Fibroblast of mammary gland (primary cell): ENCODE results near the gene TOX3.

Experiments used
- DNase-seq: peaks from one replicate; pipeline ENCODE4 v3.0.0-alpha.2; 2010; ENCODE audit warnings: low read depth
- H3K4me3 ChIP-seq: 2 replicates; pipeline ENCODE4 v1.5.1; 2011; ENCODE audit warnings: low read depth, mild to moderate bottlenecking, low read length, moderate library complexity; ENCODE audit not compliant: control insufficient read depth
- CTCF ChIP-seq: conservative IDR thresholded peaks from 2 replicates; pipeline ENCODE4 v1.5.1; 2011; ENCODE audit warnings: low read depth, low read length, inconsistent platforms; ENCODE audit not compliant: control insufficient read depth, insufficient read depth

Gene TOX3

DNA sequence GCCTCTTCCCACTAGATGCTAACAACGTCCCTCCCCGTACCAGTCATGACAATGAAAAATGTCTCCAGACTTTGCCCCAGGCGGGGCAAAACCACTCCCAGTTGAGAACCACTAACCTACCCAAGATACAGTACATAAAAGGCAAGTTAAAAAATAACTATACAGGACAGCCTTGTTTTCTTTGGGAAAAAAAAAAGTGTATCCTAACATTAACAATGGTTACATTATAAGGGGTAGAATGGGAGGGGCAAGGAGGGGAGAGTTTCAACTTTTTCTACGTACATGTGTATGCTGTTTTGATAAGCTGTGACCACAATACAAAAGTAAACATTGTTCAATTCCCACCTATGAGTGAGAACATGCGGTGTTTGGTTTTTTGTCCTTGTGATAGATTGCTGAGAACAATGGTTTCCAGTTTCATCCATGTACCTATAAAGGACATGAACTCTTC lies 94.9 kb downstream of the TOX3 start:
- H3K4me3 ChIP-seq: no peak overlapping the region
- DNase-seq: no peak
- TF ChIP-seq CTCF: no peak

GRCh38 chr16:52450916-52451315 lies 96.0 kb downstream of the TOX3 start:
- no peak overlapping the region for H3K4me3 ChIP-seq
- no peak for TF ChIP-seq CTCF
- DNase-seq: no peak

GRCh38 chr16:52450241-52450640 lies 96.7 kb downstream of the TOX3 start:
- H3K4me3 ChIP-seq: no peak overlapping the region
- TF ChIP-seq CTCF: no peak
- no peak for DNase-seq

DNA sequence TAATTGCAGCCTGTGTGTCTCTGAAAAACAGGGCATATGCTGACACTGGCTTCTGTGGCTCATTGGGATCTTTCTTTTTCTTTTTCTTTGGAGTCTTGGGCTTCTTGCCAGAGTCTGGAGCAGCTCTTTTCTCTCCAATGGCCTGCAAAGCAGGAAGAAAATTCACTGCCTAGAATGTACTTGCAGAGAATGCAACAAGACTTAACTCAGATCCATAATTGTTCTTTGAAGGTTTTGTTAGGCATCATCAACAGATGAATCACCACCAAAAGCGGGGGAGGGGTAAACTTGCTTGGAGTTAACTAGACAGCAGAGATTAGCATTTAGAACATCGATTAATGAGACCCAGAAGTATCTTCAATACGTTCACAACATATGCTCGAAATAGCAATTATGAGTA lies 100.9 kb downstream of the TOX3 start:
- TF ChIP-seq CTCF: no peak
- DNase-seq: no peak
- H3K4me3 ChIP-seq: no peak overlapping the region

DNA sequence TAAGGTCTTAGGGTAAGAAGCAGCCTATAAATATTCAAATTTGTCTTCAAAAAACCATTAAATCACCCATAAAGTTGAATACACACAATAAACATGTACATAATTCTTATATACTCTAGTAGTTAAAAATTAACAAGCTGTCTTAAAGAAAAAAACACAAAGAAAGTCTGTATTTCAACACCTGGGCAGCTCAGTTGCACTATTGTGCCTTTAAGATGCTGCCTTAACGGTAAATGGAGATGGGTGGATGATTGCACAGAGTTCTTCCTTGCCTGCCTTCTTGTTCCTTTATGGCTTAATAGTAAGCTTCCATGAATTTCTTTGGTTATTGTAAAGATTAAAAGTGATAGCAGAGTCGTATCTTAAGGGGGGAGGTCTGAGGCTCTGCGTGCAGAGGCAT lies 105.1 kb downstream of the TOX3 start:
- no peak for TF ChIP-seq CTCF
- no peak for DNase-seq
- no peak overlapping the region for H3K4me3 ChIP-seq

- no peak overlapping the region for H3K4me3 ChIP-seq
- no peak for TF ChIP-seq CTCF
- DNase-seq: no peak
Measured at GRCh38 chr16:52440248-52440647, 106.7 kb downstream of the TOX3 start.

DNA sequence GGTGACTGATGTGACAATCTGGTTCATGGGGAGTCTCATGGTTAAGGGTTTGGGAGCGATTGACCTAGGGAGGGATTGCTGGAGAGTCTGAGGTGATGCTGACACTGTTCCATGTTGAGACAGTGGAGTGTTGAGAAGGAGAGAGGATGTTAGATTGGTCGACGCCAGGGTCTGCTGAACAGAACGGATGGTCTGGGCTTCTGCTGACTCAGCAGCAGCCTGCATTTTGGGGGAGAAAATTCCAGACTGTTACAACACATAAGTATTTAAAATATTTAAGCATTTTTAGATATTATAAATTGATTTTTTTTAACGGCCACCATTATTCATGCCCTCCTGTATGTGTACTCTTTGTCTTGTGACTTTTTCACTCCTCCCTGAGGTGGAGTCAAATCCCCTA lies 107.2 kb downstream of the TOX3 start:
- no peak overlapping the region for H3K4me3 ChIP-seq
- TF ChIP-seq CTCF: no peak
- DNase-seq: no peak
